HepG2 (cell line): ENCODE data around the gene KIAA1217. TPM values are rescaled to one million over a fixed set of nuclear protein-coding genes. Genes with fewer than 3 reads are reported as not detected.

Source experiments
- ATAC-seq: fragments of 200-7000 bp; cut with Tn5 transposase; 3 replicates; pipeline ENCODE4 v1.9.1; 2020; ENCODE audit warnings: mild to moderate bottlenecking, moderate library complexity
- BruUV-seq: library from RNA; stranded (reverse); fragments of 400-500 nt; replicated peaks from 2 replicates; lab custom pipeline; 2021; lab: Mats Ljungman, UMichigan
- CTCF ChIA-PET: fragments of 300-600 bp; formaldehyde crosslinking; extraction: SDS; loops from one replicate; lab custom pipeline; 2021; ENCODE audit warnings: low total read pairs, inconsistent platforms, low intra/inter-chr PET ratio; lab: Yijun Ruan, JAX
- POLR2A ChIA-PET: fragments of 350-600 bp; sonication (Branson Sonifier 250); formaldehyde crosslinking; loops from one replicate; lab custom pipeline; 2020; ENCODE audit warnings: antibody characterized with exemption, inconsistent platforms; lab: Yijun Ruan, JAX
- DNase-seq: peaks from one replicate; pipeline ENCODE4 v3.0.0-alpha.2; 2015; ENCODE audit warnings: low spot score
- FAIRE-seq: peaks from 3 replicates; lab custom pipeline; 2011; peaks lifted over from hg19 to GRCh38; lab: Jason Lieb, UNC
- H2AFZ ChIP-seq: one replicate; pipeline ENCODE4 v1.6.1; 2011; ENCODE audit warnings: low read length, inconsistent platforms
- H3K27ac ChIP-seq: fragments of 300-600 bp; 3 replicates; pipeline ENCODE4 v1.8.0; 2011; ENCODE audit warnings: mixed run types, mild to moderate bottlenecking, mixed read lengths, low read length, inconsistent platforms; ENCODE audit not compliant: insufficient read depth; ENCODE audit errors: extremely low read length
- H3K27me3 ChIP-seq, 2 experiments: fragments of 200-600 bp in 1 of 2; 2 replicates in 1 of 2; 3 replicates in 1 of 2; pipeline versions ENCODE4 v1.6.0 to v1.8.0; 2011; ENCODE audit warnings: low read length in 2 of 2, mild to moderate bottlenecking in 2 of 2, moderate library complexity in 2 of 2, inconsistent platforms in 1 of 2; ENCODE audit not compliant: insufficient read depth in 2 of 2, control insufficient read depth in 1 of 2
- H3K36me3 ChIP-seq, 2 experiments: fragments of 200-600 bp in 1 of 2; replicated peaks in 1 of 2; 2 replicates in 1 of 2; 3 replicates in 1 of 2; pipeline versions ENCODE4 v1.5.1 to v1.8.0; 2011; ENCODE audit warnings: low read length in 2 of 2, inconsistent platforms in 1 of 2; ENCODE audit not compliant: insufficient read depth in 2 of 2, control insufficient read depth in 1 of 2
- H3K4me1 ChIP-seq: 2 replicates; pipeline ENCODE4 v1.5.1; 2012; ENCODE audit warnings: low read length, inconsistent platforms; ENCODE audit not compliant: insufficient read depth
- H3K4me2 ChIP-seq: 2 replicates; pipeline ENCODE4 v1.6.0; 2011; ENCODE audit warnings: low read depth, low read length, inconsistent platforms
- H3K4me3 ChIP-seq, 3 experiments: fragments of 200-600 bp in 1 of 3; sonication (generic), shearing (Covaris generic) in 1 of 3; replicated peaks in 1 of 3; 2 replicates each; pipeline ENCODE4 v1.5.1; 2011 to 2016; ENCODE audit warnings: low read length in 3 of 3, inconsistent platforms in 2 of 3, low read depth in 2 of 3, mild to moderate bottlenecking in 2 of 3, control low read depth in 1 of 3, mixed read lengths in 1 of 3; ENCODE audit not compliant: insufficient read depth in 1 of 3
- H3K79me2 ChIP-seq: one replicate; pipeline ENCODE4 v1.6.1; 2011; ENCODE audit warnings: low read length, inconsistent platforms; ENCODE audit not compliant: insufficient read depth
- H3K9ac ChIP-seq: 2 replicates; pipeline ENCODE4 v1.6.0; 2011; ENCODE audit warnings: mild to moderate bottlenecking, low read depth, low read length, inconsistent platforms; ENCODE audit not compliant: insufficient read depth
- H3K9me3 ChIP-seq: 2 replicates; pipeline ENCODE4 v1.5.1; 2012; ENCODE audit warnings: mild to moderate bottlenecking, low read length
- H4K20me1 ChIP-seq: 2 replicates; pipeline ENCODE4 v1.6.0; 2011; ENCODE audit warnings: inconsistent platforms, mild to moderate bottlenecking, low read length, moderate library complexity; ENCODE audit not compliant: insufficient read depth
- CENPT ChIP-seq: sonication (generic); formaldehyde crosslinking; IDR thresholded peaks from 2 replicates; pipeline ENCODE4 v1.8.0; 2022; ENCODE audit warnings: low read depth, mild to moderate bottlenecking, moderate library complexity, missing genetic modification reagents
- EED ChIP-seq: sonication (generic); formaldehyde crosslinking; IDR thresholded peaks from 2 replicates; pipeline ENCODE4 v1.5.0; 2020; ENCODE audit warnings: mild to moderate bottlenecking, missing genetic modification reagents
- ETV6 ChIP-seq: sonication (generic); formaldehyde crosslinking; conservative IDR thresholded peaks from 2 replicates; pipeline ENCODE4 v1.4.0; 2020; ENCODE audit warnings: missing genetic modification reagents
- JUN ChIP-seq: sonication (generic); formaldehyde crosslinking; IDR thresholded peaks from 2 replicates; pipeline ENCODE4 v1.4.0; 2020; ENCODE audit warnings: mild to moderate bottlenecking, missing genetic modification reagents
- PREB ChIP-seq: sonication (generic); formaldehyde crosslinking; IDR thresholded peaks from 2 replicates; pipeline ENCODE4 v1.4.0; 2020; ENCODE audit warnings: missing genetic modification reagents
- TEF ChIP-seq: sonication (generic); formaldehyde crosslinking; IDR thresholded peaks from 2 replicates; pipeline ENCODE4 v1.5.0; 2020; ENCODE audit warnings: missing genetic modification reagents
- ZBTB46 ChIP-seq: sonication (generic); formaldehyde crosslinking; IDR thresholded peaks from 2 replicates; pipeline ENCODE4 v1.4.0; 2020; ENCODE audit warnings: mild to moderate bottlenecking, missing genetic modification reagents, borderline replicate concordance
- ZNF224 ChIP-seq: sonication (generic); formaldehyde crosslinking; IDR thresholded peaks from 2 replicates; pipeline ENCODE4 v1.5.0; 2020; ENCODE audit warnings: mild to moderate bottlenecking, missing genetic modification reagents
- ZNF441 ChIP-seq: sonication (generic); formaldehyde crosslinking; IDR thresholded peaks from 2 replicates; pipeline ENCODE4 v1.7.0; 2021; ENCODE audit warnings: missing genetic modification reagents, borderline replicate concordance
- WGBS: methylation state at CpG from one replicate; pipeline ENCODE4 v1.1.6; 2017; ENCODE audit warnings: low lambda C conversion rate; 5-methylcytosine and 5-hydroxymethylcytosine counted together
- in situ Hi-C: cut with HindIII; loops from 2 replicates; pipeline ENCODE4 v1.10.0; 2017; ENCODE audit warnings: low pct_unique_long_range_greater_than_20kb; ENCODE audit not compliant: extremely low pct_ligation_motif_present
- intact Hi-C: fragments of 100-400 bp; cut with micrococcal nuclease; formaldehyde crosslinking; loops from one replicate; pipeline ENCODE4 v1.10.0; 2022; ENCODE audit not compliant: unreplicated experiment
- polyA plus RNA-seq, 8 experiments: library from polyadenylated mRNA; depleted of rRNA in 3 of 8; stranded (reverse) in 7 of 8; unstranded in 1 of 8; fragments of >200 nt; fragmentation: Illumina TruSeq in 4 of 8; extraction: Trizol in 4 of 8; gene quantifications; 2 replicates each; pipeline versions ENCODE4 v1.2.1 to v1.2.3, GENCODE V29; 2011 to 2016; ENCODE audit warnings: low read depth in 4 of 8, missing spikeins in 1 of 8, mixed read lengths in 1 of 8; ENCODE audit not compliant: insufficient read depth in 1 of 8
- total RNA-seq, 5 experiments: library from RNA; depleted of rRNA; stranded (reverse); fragments of >200 nt; fragmentation: Illumina TruSeq; extraction: Trizol; gene quantifications; 2 replicates each; pipeline ENCODE4 v1.2.3, GENCODE V29; 2016; ENCODE audit warnings: low read depth in 1 of 5
- TF ChIP-seq, protein P1 (sequence below): sonication (generic); formaldehyde crosslinking; IDR thresholded peaks from 2 replicates; pipeline ENCODE4 v1.4.0; 2020; ENCODE audit warnings: low read depth, mild to moderate bottlenecking, missing genetic modification reagents
- TF ChIP-seq, protein P2 (sequence below): sonication (generic); formaldehyde crosslinking; IDR thresholded peaks from one replicate; pipeline ENCODE4 v1.5.1; 2020; ENCODE audit warnings: mild to moderate bottlenecking, missing genetic modification reagents; ENCODE audit errors: not compliant biosample characterization

The KIAA1217 gene
- total and polyA plus RNA-seq, 2 of the 13 experiments (the other 11 are each of a cell fraction or from before 2014, with no cell fraction given), result 4.6 to 10.9 TPM

DNA sequence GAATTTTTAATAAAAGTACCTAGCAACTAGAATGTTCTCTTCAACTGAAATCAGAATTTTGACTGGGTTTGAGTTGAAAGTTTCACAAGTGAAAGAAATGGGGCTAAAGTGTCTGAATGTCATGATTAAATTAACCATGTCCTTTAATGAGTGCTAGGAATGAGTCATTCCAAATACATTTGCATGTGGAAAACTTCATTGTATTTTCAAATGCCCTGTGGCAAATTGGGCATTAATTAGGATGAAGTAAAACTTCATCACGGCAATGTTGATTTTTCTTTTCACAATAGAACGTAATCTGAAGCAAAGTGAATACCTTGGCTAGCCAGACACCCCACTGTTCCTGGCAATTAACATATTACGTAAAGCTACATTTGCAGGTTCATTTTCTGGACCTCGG, 166.6 kb downstream of the KIAA1217 start:
- H3K36me3 ChIP-seq, result no peaks in the 10 kb centered on the region; a peak in 2 of 5 replicates
- intact Hi-C loops (no loop called here), in situ Hi-C loops (no loop called here)
- no peak for ATAC-seq
- no peaks in the 10 kb centered on the region for H4K20me1 ChIP-seq
- no peaks in the 10 kb centered on the region for H3K79me2 ChIP-seq
- CTCF ChIA-PET, result no interaction called here
- H3K4me2 ChIP-seq, result no peak overlapping the region
- WGBS, result 98% methylated on average over 4 of the region's 4 CpGs
- H3K4me3 ChIP-seq, result no peak overlapping the region
- no peak for FAIRE-seq
- BruUV-seq, result no TSS peak
- H3K4me1 ChIP-seq, result peaks cover 9% of the 10 kb centered on the region; the same call in 1 of the 2 replicates
- H3K27me3 ChIP-seq, result no peaks in the 10 kb centered on the region
- POLR2A ChIA-PET, result no interaction called here
- H2AFZ ChIP-seq, result no peak overlapping the region
- no peak overlapping the region for H3K27ac ChIP-seq
- no peaks in the 10 kb centered on the region for H3K9me3 ChIP-seq
- no peak overlapping the region for H3K9ac ChIP-seq
- no peak for DNase-seq
- TF ChIP-seq ETV6 (CRISPR knock-in tag) (no peak), ZNF224 (CRISPR knock-in tag) (no peak), EED (CRISPR knock-in tag) (no peak), TEF (CRISPR knock-in tag) (no peak), ZBTB46 (CRISPR knock-in tag) (no peak), ZNF441 (no peak), CENPT (CRISPR knock-in tag) (no peak), PREB (CRISPR knock-in tag) (no peak), JUN (CRISPR knock-in tag) (no peak)
- TF ChIP-seq, protein P1, sequence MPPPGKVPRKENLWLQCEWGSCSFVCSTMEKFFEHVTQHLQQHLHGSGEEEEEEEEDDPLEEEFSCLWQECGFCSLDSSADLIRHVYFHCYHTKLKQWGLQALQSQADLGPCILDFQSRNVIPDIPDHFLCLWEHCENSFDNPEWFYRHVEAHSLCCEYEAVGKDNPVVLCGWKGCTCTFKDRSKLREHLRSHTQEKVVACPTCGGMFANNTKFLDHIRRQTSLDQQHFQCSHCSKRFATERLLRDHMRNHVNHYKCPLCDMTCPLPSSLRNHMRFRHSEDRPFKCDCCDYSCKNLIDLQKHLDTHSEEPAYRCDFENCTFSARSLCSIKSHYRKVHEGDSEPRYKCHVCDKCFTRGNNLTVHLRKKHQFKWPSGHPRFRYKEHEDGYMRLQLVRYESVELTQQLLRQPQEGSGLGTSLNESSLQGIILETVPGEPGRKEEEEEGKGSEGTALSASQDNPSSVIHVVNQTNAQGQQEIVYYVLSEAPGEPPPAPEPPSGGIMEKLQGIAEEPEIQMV (CRISPR knock-in tag), result no peak
- TF ChIP-seq, protein P2, sequence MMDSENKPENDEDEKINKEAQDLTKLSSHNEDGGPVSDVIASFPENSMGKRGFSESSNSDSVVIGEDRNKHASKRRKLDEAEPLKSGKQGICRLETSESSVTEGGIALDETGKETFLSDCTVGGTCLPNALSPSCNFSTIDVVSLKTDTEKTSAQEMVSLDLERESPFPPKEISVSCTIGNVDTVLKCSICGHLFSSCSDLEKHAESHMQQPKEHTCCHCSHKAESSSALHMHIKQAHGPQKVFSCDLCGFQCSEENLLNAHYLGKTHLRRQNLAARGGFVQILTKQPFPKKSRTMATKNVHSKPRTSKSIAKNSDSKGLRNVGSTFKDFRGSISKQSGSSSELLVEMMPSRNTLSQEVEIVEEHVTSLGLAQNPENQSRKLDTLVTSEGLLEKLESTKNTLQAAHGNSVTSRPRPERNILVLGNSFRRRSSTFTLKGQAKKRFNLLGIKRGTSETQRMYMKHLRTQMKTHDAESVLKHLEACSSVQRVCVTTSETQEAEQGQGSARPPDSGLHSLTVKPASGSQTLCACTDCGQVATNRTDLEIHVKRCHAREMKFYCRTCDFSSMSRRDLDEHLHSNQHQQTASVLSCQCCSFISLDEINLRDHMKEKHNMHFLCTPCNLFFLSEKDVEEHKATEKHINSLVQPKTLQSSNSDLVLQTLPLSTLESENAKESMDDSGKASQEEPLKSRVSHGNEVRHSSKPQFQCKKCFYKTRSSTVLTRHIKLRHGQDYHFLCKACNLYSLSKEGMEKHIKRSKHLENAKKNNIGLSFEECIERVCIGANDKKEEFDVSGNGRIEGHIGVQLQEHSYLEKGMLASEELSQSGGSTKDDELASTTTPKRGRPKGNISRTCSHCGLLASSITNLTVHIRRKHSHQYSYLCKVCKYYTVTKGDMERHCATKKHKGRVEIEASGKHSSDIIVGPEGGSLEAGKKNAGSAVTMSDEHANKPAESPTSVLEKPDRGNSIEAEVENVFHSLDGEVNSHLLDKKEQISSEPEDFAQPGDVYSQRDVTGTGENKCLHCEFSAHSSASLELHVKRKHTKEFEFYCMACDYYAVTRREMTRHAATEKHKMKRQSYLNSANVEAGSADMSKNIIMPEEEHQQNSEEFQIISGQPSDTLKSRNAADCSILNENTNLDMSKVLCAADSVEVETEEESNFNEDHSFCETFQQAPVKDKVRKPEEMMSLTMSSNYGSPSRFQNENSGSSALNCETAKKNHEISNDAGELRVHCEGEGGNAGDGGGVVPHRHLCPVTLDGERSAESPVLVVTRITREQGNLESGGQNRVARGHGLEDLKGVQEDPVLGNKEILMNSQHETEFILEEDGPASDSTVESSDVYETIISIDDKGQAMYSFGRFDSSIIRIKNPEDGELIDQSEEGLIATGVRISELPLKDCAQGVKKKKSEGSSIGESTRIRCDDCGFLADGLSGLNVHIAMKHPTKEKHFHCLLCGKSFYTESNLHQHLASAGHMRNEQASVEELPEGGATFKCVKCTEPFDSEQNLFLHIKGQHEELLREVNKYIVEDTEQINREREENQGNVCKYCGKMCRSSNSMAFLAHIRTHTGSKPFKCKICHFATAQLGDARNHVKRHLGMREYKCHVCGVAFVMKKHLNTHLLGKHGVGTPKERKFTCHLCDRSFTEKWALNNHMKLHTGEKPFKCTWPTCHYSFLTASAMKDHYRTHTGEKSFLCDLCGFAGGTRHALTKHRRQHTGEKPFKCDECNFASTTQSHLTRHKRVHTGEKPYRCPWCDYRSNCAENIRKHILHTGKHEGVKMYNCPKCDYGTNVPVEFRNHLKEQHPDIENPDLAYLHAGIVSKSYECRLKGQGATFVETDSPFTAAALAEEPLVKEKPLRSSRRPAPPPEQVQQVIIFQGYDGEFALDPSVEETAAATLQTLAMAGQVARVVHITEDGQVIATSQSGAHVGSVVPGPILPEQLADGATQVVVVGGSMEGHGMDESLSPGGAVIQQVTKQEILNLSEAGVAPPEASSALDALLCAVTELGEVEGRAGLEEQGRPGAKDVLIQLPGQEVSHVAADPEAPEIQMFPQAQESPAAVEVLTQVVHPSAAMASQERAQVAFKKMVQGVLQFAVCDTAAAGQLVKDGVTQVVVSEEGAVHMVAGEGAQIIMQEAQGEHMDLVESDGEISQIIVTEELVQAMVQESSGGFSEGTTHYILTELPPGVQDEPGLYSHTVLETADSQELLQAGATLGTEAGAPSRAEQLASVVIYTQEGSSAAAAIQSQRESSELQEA (CRISPR knock-in tag), result no peak
